Endothelial cell of umbilical vein (primary cell): ENCODE results near the gene LMF1. TPM values are rescaled to one million over a fixed set of nuclear protein-coding genes. Genes with fewer than 3 reads are reported as not detected.

Experiments
- BruUV-seq: library from RNA; stranded (reverse); fragments of 400-500 nt; replicated peaks from 2 replicates; lab custom pipeline; 2021; lab: Mats Ljungman, UMichigan
- CTCF ChIA-PET: fragments of 300-600, 350-600 bp; sonication (Branson Sonifier 250); formaldehyde crosslinking; loops from one replicate; lab custom pipeline; 2021; ENCODE audit warnings: antibody characterized with exemption, inconsistent platforms; lab: Charles Lee
- POLR2A ChIA-PET: fragments of 300-600, 350-600 bp; sonication (Branson Sonifier 250); formaldehyde crosslinking; loops from one replicate; lab custom pipeline; 2021; ENCODE audit warnings: antibody characterized with exemption, inconsistent platforms; lab: Charles Lee
- DNase-seq: peaks from one replicate; pipeline ENCODE4 v3.0.0-alpha.2; 2011; ENCODE audit warnings: low read depth, low spot score
- FAIRE-seq: peaks from 2 replicates; lab custom pipeline; 2011; peaks lifted over from hg19 to GRCh38; lab: Jason Lieb, UNC
- H2AFZ ChIP-seq: 2 replicates; pipeline ENCODE4 v1.6.0; 2012; ENCODE audit warnings: low read depth, low read length, control low read depth, inconsistent platforms
- H3K27ac ChIP-seq: 2 replicates; pipeline ENCODE4 v1.5.1; 2011; ENCODE audit warnings: low read depth, mild to moderate bottlenecking, control low read depth, low read length, moderate library complexity; ENCODE audit not compliant: insufficient read depth
- H3K27me3 ChIP-seq, 2 experiments: 2 replicates each; pipeline versions ENCODE4 v1.6.0 to v1.6.1; 2011; ENCODE audit warnings: low read length in 2 of 2, mixed read lengths in 1 of 2; ENCODE audit not compliant: control insufficient read depth in 2 of 2, insufficient read depth in 2 of 2
- H3K36me3 ChIP-seq, 2 experiments: 2 replicates in 1 of 2; 3 replicates in 1 of 2; pipeline ENCODE4 v1.5.1; 2011; ENCODE audit warnings: low read length in 2 of 2, mild to moderate bottlenecking in 1 of 2, moderate library complexity in 1 of 2; ENCODE audit not compliant: control insufficient read depth in 2 of 2, insufficient read depth in 2 of 2; ENCODE audit errors: extremely low read depth in 1 of 2
- H3K4me1 ChIP-seq: 3 replicates; pipeline ENCODE4 v1.5.1; 2011; ENCODE audit warnings: mild to moderate bottlenecking, low read length; ENCODE audit not compliant: control insufficient read depth, insufficient read depth; ENCODE audit errors: extremely low read depth
- H3K4me2 ChIP-seq: 2 replicates; pipeline ENCODE4 v1.6.1; 2011; ENCODE audit warnings: low read length, control low read depth, mixed read lengths; ENCODE audit not compliant: insufficient read depth
- H3K4me3 ChIP-seq, 3 experiments: fragments of 200-600 bp in 1 of 3; sonication (generic), shearing (Covaris generic) in 1 of 3; replicated peaks in 1 of 3; 2 replicates each; pipeline ENCODE4 v1.5.1; 2011 to 2016; ENCODE audit warnings: control low read depth in 3 of 3, low read length in 3 of 3, mild to moderate bottlenecking in 2 of 3, inconsistent platforms in 1 of 3, low read depth in 1 of 3, moderate library complexity in 1 of 3; ENCODE audit not compliant: insufficient read depth in 1 of 3
- H3K79me2 ChIP-seq: 2 replicates; pipeline ENCODE4 v1.6.0; 2012; ENCODE audit warnings: low read length, inconsistent platforms; ENCODE audit not compliant: control insufficient read depth, insufficient read depth
- H3K9ac ChIP-seq: replicated peaks from 2 replicates; pipeline ENCODE3; 2011; ENCODE audit warnings: low read length, control low read depth; ENCODE audit not compliant: insufficient read depth; ENCODE audit errors: extremely low read depth
- H3K9me1 ChIP-seq: replicated peaks from 3 replicates; pipeline ENCODE4 v1.6.0; 2011; ENCODE audit warnings: mild to moderate bottlenecking, low read length; ENCODE audit not compliant: control insufficient read depth, insufficient read depth; ENCODE audit errors: extremely low read depth
- H3K9me3 ChIP-seq: replicated peaks from 2 replicates; pipeline ENCODE4 v1.5.1; 2012; ENCODE audit warnings: low read length, inconsistent platforms; ENCODE audit not compliant: control insufficient read depth, insufficient read depth
- H4K20me1 ChIP-seq: replicated peaks from 2 replicates; pipeline ENCODE3; 2011; ENCODE audit warnings: mild to moderate bottlenecking, low read length; ENCODE audit not compliant: control insufficient read depth, insufficient read depth; ENCODE audit errors: extremely low read depth
- CTCF ChIP-seq, 2 donors: IDR thresholded peaks; 1 replicate in 1 of 2; 2 replicates in 1 of 2; pipeline ENCODE4 v1.5.1; 2011; ENCODE audit warnings: low read length in 2 of 2, mild to moderate bottlenecking in 2 of 2, moderate library complexity in 2 of 2, control low read depth in 1 of 2, inconsistent platforms in 1 of 2, low read depth in 1 of 2; ENCODE audit not compliant: insufficient read depth in 1 of 2; ENCODE audit errors: extremely low read depth in 1 of 2
- EZH2 ChIP-seq: IDR thresholded peaks from 2 replicates; pipeline ENCODE4 v1.6.1; 2012; ENCODE audit warnings: borderline replicate concordance, low read depth, mild to moderate bottlenecking, moderate library complexity, low read length, inconsistent platforms; ENCODE audit not compliant: severe bottlenecking
- FOS ChIP-seq: IDR thresholded peaks from 2 replicates; pipeline ENCODE4 v1.6.1; 2011; ENCODE audit warnings: mild to moderate bottlenecking, low read length, moderate library complexity, borderline replicate concordance; ENCODE audit not compliant: insufficient read depth
- GATA2 ChIP-seq: IDR thresholded peaks from 2 replicates; pipeline ENCODE4 v1.7.0; 2011; ENCODE audit warnings: low read depth, mild to moderate bottlenecking, moderate library complexity, mixed read lengths, low read length; ENCODE audit not compliant: insufficient read length, insufficient read depth
- JUN ChIP-seq: IDR thresholded peaks from 2 replicates; pipeline ENCODE4 v1.6.1; 2011; ENCODE audit warnings: borderline replicate concordance, low read depth; ENCODE audit not compliant: insufficient read length, insufficient read depth
- MAX ChIP-seq: IDR thresholded peaks from 2 replicates; pipeline ENCODE4 v1.6.1; 2011; ENCODE audit not compliant: insufficient read depth, insufficient read length
- MYC ChIP-seq: IDR thresholded peaks from one replicate; pipeline ENCODE4 v1.6.1; 2011; ENCODE audit warnings: mild to moderate bottlenecking, low read depth, low read length
- POLR2A ChIP-seq: IDR thresholded peaks from 2 replicates; pipeline ENCODE4 v1.6.1; 2012; ENCODE audit warnings: low read depth, mild to moderate bottlenecking, control low read depth, low read length
- POLR2AphosphoS5 ChIP-seq: IDR thresholded peaks from 2 replicates; pipeline ENCODE4 v1.6.1; 2012; ENCODE audit warnings: low read depth, mild to moderate bottlenecking, control low read depth, low read length, moderate library complexity; ENCODE audit not compliant: insufficient read depth
- dilution Hi-C: fragments of 300-500 bp; cut with MboI; formaldehyde crosslinking; loops from one replicate; pipeline ENCODE4 v1.15.0; 2019; ENCODE audit warnings: low sequenced_read_pairs; ENCODE audit not compliant: extremely low pct_ligation_motif_present
- intact Hi-C: fragments of 100-400 bp; cut with micrococcal nuclease; formaldehyde crosslinking; loops from one replicate; pipeline ENCODE4 v1.10.0; 2022
- polyA plus RNA-seq, 4 experiments: library from polyadenylated mRNA; depleted of rRNA in 3 of 4; stranded (reverse) in 3 of 4; unstranded in 1 of 4; fragments of >200 nt; gene quantifications; 2 replicates each; pipeline versions ENCODE4 v1.2.1 to v1.2.3, GENCODE V29; 2011 to 2012; ENCODE audit warnings: missing spikeins in 1 of 4
- total RNA-seq: library from RNA; stranded (reverse); gene quantifications from 2 replicates; pipeline ENCODE4 v1.2.3, GENCODE V29; 2021

LMF1 gene
- total and polyA plus RNA-seq, 2 donors (not counting 3 experiments of a cell fraction or from before 2014, with no cell fraction given) = 17.8 TPM

GRCh38 chr16:971981-972315 is 1.2 kb upstream of the LMF1 start:
- no peaks in the 10 kb centered on the region for H3K79me2 ChIP-seq
- ChIA-PET POLR2A (no interaction called here), CTCF (interaction anchor here (0.8 to 1.7 kb wide), 2 partner anchors 8 to 9 kb away, joined by 3 to 7 read pairs; partner anchors contain the start of gene SOX8)
- no peaks in the 10 kb centered on the region for H3K9me3 ChIP-seq
- no peak overlapping the region for H3K9ac ChIP-seq
- no peaks in the 10 kb centered on the region for H3K9me1 ChIP-seq
- dilution Hi-C loops (no loop called here), intact Hi-C loops (loop anchor here (1.0 kb wide), 1 partner anchor 25 kb away; no protein-coding TSS in a partner anchor)
- TF ChIP-seq POLR2A (no peak), JUN (no peak), GATA2 (no peak), EZH2 (no peak), MYC (no peak), MAX (no peak), POLR2AphosphoS5 (no peak), FOS (no peak), CTCF (IDR thresholded peaks at IDR 0.05; ENCODE audit: extremely low read depth in 1 of 2, insufficient read depth in 1 of 2, low read depth in 1 of 2, low read length in 2 of 2) (no peak)
- no TSS peak for BruUV-seq
- no peaks in the 10 kb centered on the region for H4K20me1 ChIP-seq
- H3K27ac ChIP-seq = no peak overlapping the region
- H3K36me3 ChIP-seq = no peaks in the 10 kb centered on the region
- DNase-seq = no peak
- no peak for FAIRE-seq
- no peaks in the 10 kb centered on the region for H3K27me3 ChIP-seq
- no peak overlapping the region for H3K4me3 ChIP-seq
- H2AFZ ChIP-seq = no peak overlapping the region
- peaks cover 7% of the 10 kb centered on the region for H3K4me1 ChIP-seq
- H3K4me2 ChIP-seq = no peak overlapping the region
